Testis (tissue), 3 donors: ENCODE measurements around the gene CDH13. TPM values are rescaled to one million over a fixed set of nuclear protein-coding genes. Genes with fewer than 3 reads are reported as not detected.
A peak's percentile ranks its signal among the peaks of the same experiment; 100 is the strongest.

Experiments used
- DNase-seq: peaks from one replicate; pipeline ENCODE4 v3.0.0-alpha.2; 2019
- H3K27ac ChIP-seq, 2 donors: fragments of 200-600 bp; sonication (generic); one replicate each; pipeline ENCODE4 v1.5.1; 2019
- H3K27me3 ChIP-seq: fragments of 200-600 bp; sonication (generic); one replicate; pipeline ENCODE4 v1.5.1; 2019
- H3K36me3 ChIP-seq: fragments of 200-600 bp; sonication (generic); one replicate; pipeline ENCODE4 v1.5.1; 2017; ENCODE audit warnings: low read depth; ENCODE audit errors: missing control alignments
- H3K4me1 ChIP-seq: fragments of 200-600 bp; sonication (generic); one replicate; pipeline ENCODE4 v1.5.1; 2019
- H3K4me3 ChIP-seq, 2 donors: fragments of 200-600 bp; sonication (generic); one replicate each; pipeline ENCODE4 v1.5.1; 2017 to 2019
- H3K9me3 ChIP-seq: fragments of 200-600 bp; sonication (generic); one replicate; pipeline ENCODE4 v1.5.1; 2017
- POLR2A ChIP-seq: fragments of 450-650 bp; IDR thresholded peaks from one replicate; pipeline ENCODE4 v1.6.1; 2017; ENCODE audit warnings: antibody characterized with exemption, mild to moderate bottlenecking, moderate library complexity
- WGBS, 2 donors: methylation state at CpG; one replicate each; pipeline ENCODE4 v1.1.5; 2018; 5-methylcytosine and 5-hydroxymethylcytosine counted together
- intact Hi-C: fragments of 100-400 bp; cut with DNase I; formaldehyde crosslinking; loops from one replicate; pipeline ENCODE4 v1.15.1; 2023; ENCODE audit warnings: low total_unique reads
- polyA plus RNA-seq: library from polyadenylated mRNA; stranded (reverse); fragments of 350-450 nt; fragmentation: Illumina TruSeq; extraction: RNeasy Lipid Tissue Mini Kit (QIAGEN cat#74804); gene quantifications from one replicate; pipeline ENCODE4 v1.2.3, GENCODE V29; 2014; ENCODE audit warnings: low read depth, low replicate concordance; ENCODE audit not compliant: insufficient read depth
- total RNA-seq, 2 donors: library from RNA; depleted of rRNA; stranded (reverse); fragments of >200 nt; gene quantifications; one replicate each; pipeline ENCODE4 v1.2.3, GENCODE V29; 2016
- TF ChIP-seq, protein P1 (sequence below), 3 experiments: fragments of 450-650 bp in 2 of 3; fragments of 200-600 bp in 1 of 3; sonication (generic) in 1 of 3; IDR thresholded peaks; one replicate each; pipeline ENCODE4 v1.5.1; 2016 to 2019; ENCODE audit warnings: antibody characterized with exemption in 3 of 3, mild to moderate bottlenecking in 2 of 3, moderate library complexity in 1 of 3

CDH13 gene
- total and polyA plus RNA-seq, 3 donors from 2014 or later, result 1.2 to 11.1 (median 2.0) TPM

DNA sequence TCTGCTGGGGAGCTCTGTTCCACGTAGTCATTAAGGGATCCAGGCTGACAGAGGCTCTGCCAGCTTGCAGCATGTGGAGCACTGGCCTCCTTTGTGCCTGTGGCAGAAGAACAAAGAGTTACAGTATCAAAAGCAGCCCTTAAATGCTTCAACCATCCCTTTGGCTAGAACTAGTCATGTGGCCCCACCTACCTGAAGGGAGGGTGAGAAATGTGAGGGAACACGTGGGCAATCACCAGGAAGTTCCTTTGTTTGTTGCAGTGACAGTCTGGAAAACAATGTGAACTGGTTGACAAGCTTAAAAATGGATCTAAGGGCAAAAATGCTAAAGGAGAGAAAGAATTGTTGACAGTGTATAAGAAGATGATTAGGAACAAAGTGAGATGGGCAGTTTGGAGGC is 890.6 kb downstream of the CDH13 start:
- intact Hi-C loops, result no loop called here
- Histone ChIP-seq H3K36me3 (no peaks in the 10 kb centered on the region), H3K4me3 (no peak overlapping the region), H3K27me3 (no peaks in the 10 kb centered on the region), H3K4me1 (no peaks in the 10 kb centered on the region), H3K27ac (no peak overlapping the region), H3K9me3 (no peaks in the 10 kb centered on the region)
- 44 to 71% methylated on average over 2 of the region's 2 CpGs for WGBS, 2 donors
- TF ChIP-seq, protein P1, sequence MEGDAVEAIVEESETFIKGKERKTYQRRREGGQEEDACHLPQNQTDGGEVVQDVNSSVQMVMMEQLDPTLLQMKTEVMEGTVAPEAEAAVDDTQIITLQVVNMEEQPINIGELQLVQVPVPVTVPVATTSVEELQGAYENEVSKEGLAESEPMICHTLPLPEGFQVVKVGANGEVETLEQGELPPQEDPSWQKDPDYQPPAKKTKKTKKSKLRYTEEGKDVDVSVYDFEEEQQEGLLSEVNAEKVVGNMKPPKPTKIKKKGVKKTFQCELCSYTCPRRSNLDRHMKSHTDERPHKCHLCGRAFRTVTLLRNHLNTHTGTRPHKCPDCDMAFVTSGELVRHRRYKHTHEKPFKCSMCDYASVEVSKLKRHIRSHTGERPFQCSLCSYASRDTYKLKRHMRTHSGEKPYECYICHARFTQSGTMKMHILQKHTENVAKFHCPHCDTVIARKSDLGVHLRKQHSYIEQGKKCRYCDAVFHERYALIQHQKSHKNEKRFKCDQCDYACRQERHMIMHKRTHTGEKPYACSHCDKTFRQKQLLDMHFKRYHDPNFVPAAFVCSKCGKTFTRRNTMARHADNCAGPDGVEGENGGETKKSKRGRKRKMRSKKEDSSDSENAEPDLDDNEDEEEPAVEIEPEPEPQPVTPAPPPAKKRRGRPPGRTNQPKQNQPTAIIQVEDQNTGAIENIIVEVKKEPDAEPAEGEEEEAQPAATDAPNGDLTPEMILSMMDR (IDR thresholded peaks at IDR 0.05), result no peak
- peak; percentile 53 for DNase-seq

- Histone ChIP-seq H3K27ac (no peak overlapping the region), H3K4me3 (no peak overlapping the region), H3K9me3 (no peaks in the 10 kb centered on the region), H3K27me3 (no peaks in the 10 kb centered on the region), H3K36me3 (no peaks in the 10 kb centered on the region), H3K4me1 (no peaks in the 10 kb centered on the region)
- no peak for DNase-seq
- WGBS, 2 donors, result 69 to 91% methylated on average over 5 of the region's 5 CpGs
- TF ChIP-seq POLR2A, result no peak
- TF ChIP-seq, protein P1 (IDR thresholded peaks at IDR 0.05), result no peak
- intact Hi-C loops, result no loop called here
These were observed 893.8 kb downstream of the CDH13 start for GRCh38 chr16:83520596-83520995.

DNA sequence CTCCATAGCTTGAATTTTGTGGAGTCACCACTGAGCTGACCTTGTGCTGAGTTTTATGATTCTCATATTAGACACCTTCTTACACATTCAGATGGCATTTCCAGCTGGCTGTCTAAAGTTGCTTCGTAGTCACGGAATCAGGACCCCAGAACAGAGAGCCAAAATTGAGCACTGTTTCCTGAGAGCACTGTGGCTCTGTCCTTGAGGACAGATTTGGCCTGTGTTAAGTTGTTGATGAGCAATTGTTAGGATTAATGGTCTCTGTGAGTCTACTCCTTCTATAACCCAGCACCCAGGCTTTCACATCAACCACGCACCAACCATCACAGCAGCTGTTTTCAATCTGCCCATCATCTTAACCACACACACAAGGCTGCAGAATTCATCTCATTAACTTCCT is 903.5 kb downstream of the CDH13 start:
- no peak overlapping the region for H3K27ac ChIP-seq
- H3K4me3 ChIP-seq, result no peak overlapping the region
- DNase-seq, result no peak
- 77 to 89% methylated on average over 3 of the region's 3 CpGs for WGBS, 2 donors
- H3K27me3 ChIP-seq, result no peaks in the 10 kb centered on the region
- TF ChIP-seq, protein P1 (IDR thresholded peaks at IDR 0.05), result no peak
- no peak for TF ChIP-seq POLR2A
- H3K9me3 ChIP-seq, result no peaks in the 10 kb centered on the region
- H3K36me3 ChIP-seq, result no peaks in the 10 kb centered on the region
- intact Hi-C loops, result no loop called here
- H3K4me1 ChIP-seq, result no peaks in the 10 kb centered on the region

DNA sequence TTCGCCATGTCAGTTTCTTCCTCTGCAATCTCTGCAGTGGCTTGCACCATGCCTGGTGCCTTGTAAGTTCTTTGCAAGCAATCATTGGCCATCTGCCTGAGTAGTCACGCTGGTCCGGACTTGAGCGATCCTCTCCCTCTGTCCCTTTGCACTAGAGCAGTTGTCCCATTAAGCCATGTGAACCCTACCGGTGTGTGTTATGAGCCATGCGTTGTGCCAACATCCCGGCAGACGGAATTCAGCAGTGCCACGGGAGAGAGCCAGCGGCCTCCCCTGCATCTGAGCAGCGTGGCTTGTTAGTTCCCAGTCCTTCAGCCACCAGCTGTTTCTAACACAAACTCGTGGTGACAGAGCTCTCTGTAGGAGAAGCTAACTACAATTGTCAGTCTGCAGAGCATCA is 905.9 kb downstream of the CDH13 start:
- intact Hi-C loops, result no loop called here
- no peak for DNase-seq
- H3K9me3 ChIP-seq, result no peaks in the 10 kb centered on the region
- H3K27ac ChIP-seq, result no peak overlapping the region
- no peaks in the 10 kb centered on the region for H3K4me1 ChIP-seq
- no peaks in the 10 kb centered on the region for H3K36me3 ChIP-seq
- WGBS, 2 donors, result 83 to 95% methylated on average over 10 to 12 of the region's 12 CpGs
- no peak for TF ChIP-seq POLR2A
- TF ChIP-seq, protein P1 (IDR thresholded peaks at IDR 0.05), result no peak
- H3K27me3 ChIP-seq, result no peaks in the 10 kb centered on the region
- no peak overlapping the region for H3K4me3 ChIP-seq

DNA sequence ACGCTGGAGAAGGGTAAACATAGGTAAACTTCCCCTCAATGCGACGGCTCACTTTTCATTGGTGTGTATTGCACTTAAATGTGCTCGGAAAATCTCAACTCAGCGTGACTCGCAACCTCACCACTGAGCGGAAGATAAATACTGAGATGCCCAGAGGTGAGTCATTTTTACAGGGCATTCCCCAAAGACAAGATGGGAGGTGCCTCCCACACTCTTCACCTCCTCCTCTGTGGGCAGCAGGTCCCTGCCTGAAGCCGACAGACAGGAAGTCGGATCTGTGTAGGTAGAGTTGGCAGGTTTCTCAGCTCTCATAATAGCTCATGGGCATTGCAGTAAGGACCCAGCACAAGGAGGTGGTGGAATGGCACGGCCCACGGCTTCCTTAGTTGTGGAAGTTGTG is 906.4 kb downstream of the CDH13 start:
- Histone ChIP-seq H3K27me3 (no peaks in the 10 kb centered on the region), H3K9me3 (no peaks in the 10 kb centered on the region), H3K27ac (no peak overlapping the region), H3K36me3 (no peaks in the 10 kb centered on the region), H3K4me1 (no peaks in the 10 kb centered on the region), H3K4me3 (no peak overlapping the region)
- no peak for DNase-seq
- intact Hi-C loops, result no loop called here
- 84 to 87% methylated on average over 11 of the region's 11 CpGs for WGBS, 2 donors
- no peak for TF ChIP-seq POLR2A
- TF ChIP-seq, protein P1 (IDR thresholded peaks at IDR 0.05), result no peak
